NCI-H69 (cell line): ENCODE results near the gene CFAP74.
"Not testable (repeated sequence)": the region's sequence is repeated elsewhere in the genome, so short reads cannot be mapped to it uniquely, and the experiment has no call there.

ENCODE experiments used
- DNase-seq: peaks from one replicate; lab custom pipeline; 2025; lab: John Stamatoyannopoulos, UW

Gene CFAP74

DNA sequence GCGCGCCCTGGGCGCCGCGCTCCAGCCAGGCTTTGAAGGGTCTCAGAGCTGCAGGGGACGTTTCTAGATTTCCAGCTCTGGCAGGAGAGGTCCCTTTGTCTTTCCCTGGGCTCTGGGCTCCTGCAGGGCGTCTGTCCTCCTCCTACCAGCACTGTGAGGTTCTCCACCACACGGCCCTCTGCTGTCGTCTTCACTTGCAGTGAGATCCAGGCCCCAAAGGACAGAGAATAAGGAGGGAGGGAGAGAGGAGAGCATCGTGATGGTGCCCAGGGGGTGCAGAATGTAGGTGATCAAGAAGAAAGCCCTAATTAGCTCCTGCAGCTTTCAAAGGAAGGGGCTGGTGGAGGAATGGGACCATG lies 108.5 kb downstream of the CFAP74 start:
- peak; percentile 27 for DNase-seq

DNA sequence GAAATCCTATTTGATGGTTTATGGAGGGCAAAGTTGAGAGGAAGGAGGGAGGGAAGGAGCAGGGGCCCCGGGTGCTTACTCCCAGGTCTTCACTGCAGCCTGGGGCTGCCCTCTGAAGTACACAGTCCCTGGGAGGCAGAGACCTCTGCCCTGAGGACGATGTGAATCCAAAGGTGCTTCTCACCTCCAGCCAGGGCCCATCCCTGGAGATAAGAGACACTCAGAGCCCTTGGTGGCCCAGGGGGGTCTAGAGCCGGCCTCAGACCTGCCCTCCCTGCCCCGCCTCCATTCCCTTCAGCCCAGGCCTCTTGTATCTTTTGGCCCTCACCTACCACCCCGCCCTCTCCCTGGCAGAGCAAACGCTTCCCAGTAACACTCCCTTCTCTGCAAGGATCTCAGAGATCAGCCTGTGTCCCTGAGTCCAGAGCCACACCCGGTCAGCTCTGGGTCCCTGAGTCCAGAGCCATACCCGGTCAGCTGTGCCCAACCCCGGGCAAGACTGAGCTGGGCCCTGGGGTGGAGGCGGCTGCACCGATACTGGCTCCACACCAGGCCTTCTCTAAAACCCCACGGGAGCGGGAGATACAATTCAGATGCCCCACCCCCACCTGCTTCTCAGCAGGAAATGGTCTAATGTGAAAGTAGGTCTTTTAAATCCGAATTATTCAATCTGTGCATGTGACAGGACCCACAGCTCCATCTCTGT lies 109.1 kb downstream of the CFAP74 start:
- DNase-seq, result peak; percentile 27

GRCh38 chr1:1893997-1894353 lies 109.6 kb downstream of the CFAP74 start:
- no peak for DNase-seq

- DNase-seq, result no peak
Observed at GRCh38 chr1:1893291-1893985, 110.1 kb downstream of the CFAP74 start.

- no peak for DNase-seq
Observed at GRCh38 chr1:1892763-1893120, 110.8 kb downstream of the CFAP74 start.

DNA sequence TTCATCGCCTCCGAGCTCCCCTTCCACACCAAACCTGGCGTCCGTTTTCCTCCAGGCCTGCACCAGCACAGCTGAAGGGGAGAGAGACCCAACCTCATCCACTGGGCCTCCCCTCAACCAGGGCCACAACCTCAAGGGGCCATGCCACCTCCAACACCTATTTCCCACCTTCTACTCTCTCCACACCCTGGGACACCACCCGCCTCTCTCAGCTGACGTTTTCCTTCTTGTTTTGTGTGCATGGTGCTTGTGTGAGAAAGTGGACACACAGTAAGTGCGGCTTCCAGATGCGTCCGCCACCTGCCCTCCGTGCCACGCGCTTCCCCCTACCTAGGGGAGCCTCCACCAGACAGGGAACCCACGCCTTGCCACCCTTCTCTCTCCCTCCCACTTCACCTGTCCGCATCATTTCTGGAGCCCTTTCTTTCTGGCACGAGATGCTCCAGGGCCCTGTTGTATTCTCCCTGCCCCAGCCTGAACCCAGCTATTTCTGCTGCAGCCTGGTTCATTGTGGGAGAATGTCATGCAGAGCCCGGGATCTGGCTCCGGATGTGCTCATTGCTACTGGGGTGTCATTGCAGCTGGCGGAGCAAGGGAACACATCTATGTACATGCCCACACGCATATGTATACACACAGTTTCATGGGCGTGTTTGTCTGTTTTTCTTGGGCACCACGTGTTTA lies 111.4 kb downstream of the CFAP74 start:
- no peak for DNase-seq

DNA sequence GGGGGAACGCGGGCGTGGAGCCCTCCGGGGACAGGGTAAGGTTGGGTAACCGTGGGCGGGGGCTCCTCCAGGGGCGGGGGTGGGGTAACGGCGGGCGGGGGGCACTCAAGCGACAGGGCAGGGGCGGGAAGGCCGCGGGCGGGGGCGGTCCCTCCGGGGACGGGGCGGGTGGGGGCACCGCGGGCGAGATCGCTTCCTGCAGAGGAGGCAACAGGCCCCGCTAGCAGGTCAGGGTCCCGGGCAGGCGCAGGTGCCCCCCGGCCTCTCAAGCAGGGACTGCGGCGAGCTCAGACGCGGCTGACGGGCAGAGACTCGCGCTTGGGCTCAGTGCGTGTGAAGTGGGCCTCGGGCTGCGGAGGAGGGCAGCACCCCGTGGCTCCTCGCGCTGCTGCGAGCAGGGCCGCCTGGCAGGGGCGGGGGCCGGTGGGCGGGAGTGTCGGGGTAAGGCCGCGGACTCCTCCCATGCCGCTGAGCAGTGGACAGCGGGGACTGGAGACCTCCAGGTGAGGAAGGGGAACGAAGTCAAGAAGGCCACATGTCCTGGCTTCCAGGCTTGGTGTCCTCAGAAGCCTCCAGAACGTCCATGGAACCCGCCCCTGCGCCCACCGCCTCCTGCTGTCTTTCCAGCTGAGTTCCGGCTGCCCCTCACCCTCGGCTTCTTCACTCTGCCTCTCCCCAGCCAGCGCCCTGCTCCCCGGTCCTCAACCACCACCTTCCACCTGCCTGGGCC lies 112.1 kb downstream of the CFAP74 start:
- peak; percentile 46 for DNase-seq

GRCh38 chr1:1890506-1891348 lies 112.9 kb downstream of the CFAP74 start, which contains the start of gene GNB1:
Gene GNB1 (minus strand): TSS chr1:1891087. CDS start chr1:1825453, 65,634 bp downstream.
- peak; percentile 85 for DNase-seq

- peak; percentile 53 for DNase-seq
Observed at GRCh38 chr1:1889847-1890505, 113.6 kb downstream of the CFAP74 start.

DNA sequence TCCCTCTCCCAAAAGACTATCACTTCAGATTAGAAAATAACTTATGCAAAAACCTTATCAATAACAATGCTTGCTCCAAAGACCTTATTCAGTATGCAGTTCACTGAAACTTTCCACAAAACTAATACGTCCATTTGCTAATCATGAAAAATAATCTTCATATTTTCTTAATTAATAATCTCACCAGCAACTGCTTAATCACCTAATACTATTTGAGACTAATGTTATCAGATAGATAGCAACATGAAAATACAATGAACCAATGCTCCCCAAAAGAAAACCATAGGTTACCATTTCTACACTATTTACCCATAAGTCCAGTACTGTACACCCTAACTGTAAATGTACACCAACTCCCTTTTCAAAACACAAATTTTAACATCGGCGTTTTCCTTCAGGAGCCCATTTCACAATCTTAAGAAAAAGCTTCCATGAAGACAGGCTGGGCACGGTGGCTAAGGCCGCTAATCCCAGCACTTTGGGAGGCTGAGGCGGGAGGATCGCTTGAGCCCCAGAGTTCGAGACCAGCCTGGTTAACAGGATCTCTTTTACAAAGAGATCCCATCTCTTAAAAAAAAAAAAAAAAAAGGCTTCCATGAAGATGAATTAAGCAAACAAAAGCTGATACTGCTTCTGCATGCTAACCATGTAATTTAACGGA lies 114.4 kb downstream of the CFAP74 start:
- DNase-seq, result peak; percentile 9

DNA sequence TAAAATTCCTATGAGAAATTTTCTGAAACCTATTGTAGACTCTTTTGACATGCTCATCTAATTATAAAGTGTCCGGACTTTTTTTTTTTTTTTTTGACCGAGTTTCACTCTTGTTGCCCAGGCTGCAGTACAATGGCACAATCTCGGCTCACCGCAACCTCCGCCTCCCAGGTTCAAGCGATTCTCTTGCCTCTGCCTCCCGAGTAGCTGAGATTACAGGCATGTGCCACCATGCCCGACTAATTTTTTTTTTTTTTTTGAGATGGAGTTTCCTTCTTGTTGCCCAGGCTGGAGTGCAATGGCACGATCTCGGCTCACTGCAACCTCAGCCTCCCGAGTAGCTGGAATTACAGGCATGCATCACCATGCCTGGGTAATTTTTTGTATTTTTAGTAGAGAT lies 119.7 kb downstream of the CFAP74 start:
- not testable (repeated sequence) for DNase-seq

- DNase-seq, result no peak
Observed at GRCh38 chr1:1883092-1883873, 120.3 kb downstream of the CFAP74 start.

DNA sequence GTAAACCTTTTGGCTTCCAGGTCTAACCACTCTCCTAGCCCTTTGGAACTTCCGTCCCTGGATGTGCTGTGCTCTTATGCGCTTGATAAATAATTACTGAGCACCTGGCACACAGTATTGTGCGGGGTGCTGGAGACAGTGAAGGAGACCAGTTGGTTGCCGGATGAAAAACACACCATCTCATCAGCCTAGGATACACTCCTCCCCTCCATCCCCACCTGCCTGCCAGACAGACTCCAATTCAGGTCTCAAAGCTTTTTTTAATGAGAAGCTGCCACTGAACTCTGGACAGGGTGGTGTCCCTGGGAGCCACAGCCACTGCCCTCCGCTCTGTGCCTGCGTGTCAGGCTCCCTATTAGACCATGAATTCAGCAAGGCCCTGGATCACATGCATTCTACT lies 121.9 kb downstream of the CFAP74 start:
- DNase-seq, result no peak

- DNase-seq, result no peak
Observed at GRCh38 chr1:1880617-1881312, 122.8 kb downstream of the CFAP74 start.

DNA sequence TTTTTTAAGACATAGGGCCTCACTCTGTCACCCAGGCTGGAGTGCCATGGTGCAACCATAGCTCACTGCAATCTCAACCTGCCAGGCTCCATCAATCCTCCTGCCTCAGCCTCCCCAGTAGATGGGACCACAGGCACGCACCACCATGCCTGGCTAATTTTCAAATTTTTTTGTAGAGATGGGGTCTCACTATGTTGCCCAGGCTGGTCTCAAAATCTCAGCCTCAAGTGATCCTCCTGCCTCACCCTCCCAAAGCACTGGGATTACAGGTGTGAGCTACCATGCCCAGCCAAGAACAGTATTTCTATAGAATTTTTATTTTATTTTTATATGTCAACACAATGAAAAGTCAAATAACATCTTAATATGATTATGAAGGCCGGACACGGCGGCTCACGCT lies 123.6 kb downstream of the CFAP74 start:
- no peak for DNase-seq

DNA sequence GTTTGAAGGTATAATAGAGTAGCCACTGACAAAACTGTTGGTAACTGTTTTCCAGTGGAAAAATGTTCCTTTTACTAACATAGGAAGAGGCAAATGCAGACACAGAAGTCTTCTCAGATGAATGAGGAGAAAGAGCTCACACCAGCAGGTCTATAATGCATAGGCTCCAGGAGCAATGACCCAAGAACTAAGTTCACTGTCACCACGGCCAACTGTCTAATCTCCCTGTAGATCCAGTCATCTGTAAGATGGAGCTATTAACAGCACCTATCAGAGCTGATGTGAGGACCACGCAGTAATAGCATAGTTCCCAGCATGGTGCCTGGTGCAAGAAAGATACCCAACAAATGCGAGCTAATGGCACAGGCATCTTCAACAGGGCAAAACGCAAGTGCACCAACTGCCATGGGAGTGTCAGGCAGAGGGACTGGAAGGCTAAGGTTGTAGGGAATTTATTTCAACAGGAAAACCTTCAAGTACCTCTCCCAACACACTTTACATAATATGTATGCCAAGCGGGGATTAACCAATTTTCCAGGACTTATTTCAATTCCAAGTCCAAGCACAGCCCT lies 125.6 kb downstream of the CFAP74 start:
- no peak for DNase-seq

GRCh38 chr1:1876335-1876930 lies 127.2 kb downstream of the CFAP74 start:
- no peak for DNase-seq

DNA sequence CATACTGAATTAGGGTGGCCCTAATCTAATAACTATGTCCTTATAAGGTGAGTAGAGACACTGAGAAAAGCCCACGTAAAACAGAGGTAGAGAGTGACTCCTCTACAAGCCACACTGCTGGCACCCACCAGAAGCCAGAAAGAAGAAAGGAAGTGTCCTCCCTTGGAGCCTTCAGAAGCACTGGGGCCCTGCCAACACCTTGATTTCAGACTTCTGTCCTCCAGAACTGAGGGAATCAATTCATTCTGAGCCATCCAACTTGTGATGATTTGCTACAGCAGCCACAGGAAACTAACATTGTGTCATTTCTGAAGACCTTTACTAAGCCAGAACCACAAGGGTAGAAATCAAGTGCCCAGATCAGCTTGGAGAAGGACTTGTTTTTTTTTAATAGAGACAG lies 127.7 kb downstream of the CFAP74 start:
- DNase-seq, result no peak
